OCI-LY1 (cell line): Measurements from ENCODE around the gene EFCC1.

Experiments
- H2AFZ ChIP-seq: fragments of 200-600 bp; sonication (generic), shearing (Covaris generic); 2 replicates; pipeline ENCODE4 v1.6.0; 2014; ENCODE audit warnings: antibody characterized with exemption, mild to moderate bottlenecking, low read length
- H3F3A ChIP-seq: fragments of 200-600 bp; sonication (generic), shearing (Covaris generic); 2 replicates; pipeline ENCODE4 v1.6.0; 2014; ENCODE audit warnings: mild to moderate bottlenecking, antibody characterized with exemption, low read length, moderate library complexity; ENCODE audit not compliant: insufficient read depth
- H3K27ac ChIP-seq: fragments of 200-600 bp; sonication (generic); 2 replicates; pipeline ENCODE4 v1.5.1; 2014; ENCODE audit warnings: low read length, mixed run types, mild to moderate bottlenecking, low read depth; ENCODE audit not compliant: poor library complexity, severe bottlenecking
- H3K27me3 ChIP-seq: fragments of 200-600 bp; sonication (generic); 2 replicates; pipeline ENCODE4 v1.6.0; 2014; ENCODE audit warnings: antibody characterized with exemption, mild to moderate bottlenecking, low read length, moderate library complexity; ENCODE audit not compliant: insufficient read depth
- H3K36me3 ChIP-seq: fragments of 200-600 bp; sonication (generic); 2 replicates; pipeline ENCODE4 v1.6.1; 2014; ENCODE audit warnings: mild to moderate bottlenecking, antibody characterized with exemption, low read length, moderate library complexity, mixed read lengths; ENCODE audit not compliant: insufficient read depth
- H3K4me1 ChIP-seq: fragments of 200-600 bp; sonication (generic); 2 replicates; pipeline ENCODE4 v1.5.1; 2014; ENCODE audit warnings: mild to moderate bottlenecking, low read length, moderate library complexity; ENCODE audit not compliant: insufficient read depth, severe bottlenecking
- H3K4me2 ChIP-seq: fragments of 200-600 bp; sonication (generic), shearing (Covaris generic); 2 replicates; pipeline ENCODE4 v1.6.1; 2014; ENCODE audit warnings: low read length
- H3K4me3 ChIP-seq: fragments of 200-600 bp; sonication (generic); 2 replicates; pipeline ENCODE4 v1.5.1; 2014; ENCODE audit warnings: low read length, low read depth, mild to moderate bottlenecking, mixed read lengths; ENCODE audit not compliant: poor library complexity, severe bottlenecking
- H3K79me2 ChIP-seq: fragments of 200-600 bp; shearing (Covaris generic); 2 replicates; pipeline ENCODE4 v1.6.1; 2016; ENCODE audit warnings: mixed run types, low read length, mixed read lengths; ENCODE audit not compliant: insufficient read depth
- H3K9ac ChIP-seq: fragments of 200-600 bp; sonication (generic), shearing (Covaris generic); 2 replicates; pipeline ENCODE4 v1.6.1; 2014; ENCODE audit warnings: mild to moderate bottlenecking, low read length, mixed read lengths
- H3K9me2 ChIP-seq: fragments of 200-600 bp; sonication (generic), shearing (Covaris generic); 2 replicates; pipeline ENCODE4 v1.6.1; 2014; ENCODE audit warnings: low read depth, mild to moderate bottlenecking, low read length, mixed read lengths
- H3K9me3 ChIP-seq: fragments of 200-600 bp; shearing (Covaris generic); 2 replicates; pipeline ENCODE4 v1.6.1; 2014; ENCODE audit warnings: low read length, mixed read lengths
- H4K20me1 ChIP-seq: fragments of 200-600 bp; sonication (generic), shearing (Covaris generic); 2 replicates; pipeline ENCODE4 v1.6.0; 2016; ENCODE audit warnings: mild to moderate bottlenecking, low read length; ENCODE audit not compliant: insufficient read depth
- CTCF ChIP-seq: fragments of 200-600 bp; sonication (generic), shearing (Covaris generic); IDR thresholded peaks from 2 replicates; pipeline ENCODE4 v1.5.1; 2017; ENCODE audit warnings: mild to moderate bottlenecking, antibody characterized with exemption, low read length, moderate library complexity, mixed read lengths
- EZH2 ChIP-seq: fragments of 200-600 bp; sonication (generic), shearing (Covaris generic); IDR thresholded peaks from 2 replicates; pipeline ENCODE4 v1.8.0; 2017; ENCODE audit warnings: borderline replicate concordance, mixed run types, mild to moderate bottlenecking, antibody characterized with exemption, low read length, moderate library complexity, mixed read lengths

EFCC1 gene

DNA sequence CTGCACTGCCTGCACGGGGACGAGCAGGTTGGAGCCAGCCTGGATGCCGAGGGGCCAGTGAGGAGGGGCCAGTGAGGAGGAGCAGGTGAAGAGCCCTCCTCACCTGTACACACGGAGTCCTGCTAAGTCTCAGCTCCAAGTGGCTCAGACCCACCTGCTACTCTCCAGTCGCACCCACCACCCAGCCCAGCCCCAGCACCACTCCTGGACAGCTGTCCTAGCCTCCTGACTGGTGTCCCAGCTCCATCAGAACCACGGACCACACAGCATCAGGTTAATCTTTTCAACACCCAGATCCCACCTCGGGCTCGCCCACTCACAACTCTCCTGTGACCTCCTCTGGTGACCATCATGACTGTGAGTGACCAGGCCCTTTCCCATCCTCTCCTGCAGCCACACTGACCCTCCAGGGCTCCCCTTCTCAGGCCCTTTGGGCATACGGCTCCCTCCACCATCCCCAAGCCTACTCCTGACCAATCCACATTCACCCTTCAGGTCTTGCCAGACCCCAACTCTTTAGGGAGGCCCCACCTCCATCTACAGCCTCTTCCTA lies 13.8 kb downstream of the EFCC1 start:
- no peaks in the 10 kb centered on the region for H3K27me3 ChIP-seq

DNA sequence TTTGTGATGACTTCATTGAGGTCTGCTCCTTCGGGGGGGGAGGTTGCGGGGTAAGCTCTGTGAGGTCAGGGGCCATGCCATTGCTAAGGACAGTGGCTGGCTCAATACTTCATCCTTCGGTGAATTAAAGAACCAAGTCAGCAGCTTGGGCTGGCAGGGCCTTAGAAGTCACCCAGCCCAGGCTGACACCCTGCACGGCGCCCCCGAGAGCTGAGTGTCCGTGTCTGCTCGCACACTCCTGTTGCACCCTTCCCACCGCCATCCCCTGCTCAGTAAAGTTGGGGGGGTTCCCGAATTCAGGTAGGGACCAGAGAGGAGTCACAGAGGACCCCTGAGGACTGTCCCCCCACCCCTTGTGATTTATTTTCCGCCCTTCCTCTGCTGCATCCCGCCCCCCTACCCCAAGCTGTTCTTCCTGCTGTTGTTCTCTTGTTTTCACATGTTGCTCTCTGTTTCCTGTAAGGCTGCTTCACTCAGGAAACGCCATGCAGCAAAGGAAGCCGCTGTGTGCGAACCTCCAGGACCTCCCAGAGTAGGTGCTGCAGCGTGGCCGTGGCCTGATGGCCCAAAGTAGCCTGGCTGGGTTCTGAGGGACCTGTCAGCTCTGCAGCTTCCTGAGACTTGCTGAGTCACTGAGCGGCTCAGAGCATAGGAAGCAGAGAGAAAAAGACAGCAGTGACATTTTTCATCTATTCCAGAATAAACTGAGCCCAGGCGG lies 14.4 kb downstream of the EFCC1 start:
- Histone ChIP-seq H3K9me3 (no peaks in the 10 kb centered on the region), H3K4me3 (no peak overlapping the region), H4K20me1 (no peaks in the 10 kb centered on the region), H3K9me2 (no peaks in the 10 kb centered on the region), H2AFZ (no peak overlapping the region), H3F3A (no peaks in the 10 kb centered on the region), H3K36me3 (no peaks in the 10 kb centered on the region), H3K27me3 (no peaks in the 10 kb centered on the region), H3K27ac (peak overlapping the region; percentile 68), H3K79me2 (no peaks in the 10 kb centered on the region), H3K4me1 (peaks cover 26% of the 10 kb centered on the region), H3K4me2 (peak overlapping the region; percentile 36), H3K9ac (peak overlapping the region; percentile 13; the same call in 1 of the 2 replicates)
- no peak for TF ChIP-seq CTCF
- TF ChIP-seq EZH2 = no peak

More for the DNA sequence above, 13.8 kb downstream of the EFCC1 start:
- TF ChIP-seq CTCF = no peak
- no peak for TF ChIP-seq EZH2
- H3K36me3 ChIP-seq = no peaks in the 10 kb centered on the region
- no peak overlapping the region for H3K27ac ChIP-seq
- H4K20me1 ChIP-seq = no peaks in the 10 kb centered on the region
- H3K4me3 ChIP-seq = no peak overlapping the region
- peaks cover 26% of the 10 kb centered on the region for H3K4me1 ChIP-seq
- no peak overlapping the region for H2AFZ ChIP-seq
- H3K79me2 ChIP-seq = no peaks in the 10 kb centered on the region
- H3K4me2 ChIP-seq = no peak overlapping the region
- no peaks in the 10 kb centered on the region for H3K9me2 ChIP-seq
- no peak overlapping the region for H3K9ac ChIP-seq
- no peaks in the 10 kb centered on the region for H3F3A ChIP-seq
- H3K9me3 ChIP-seq = no peaks in the 10 kb centered on the region

DNA sequence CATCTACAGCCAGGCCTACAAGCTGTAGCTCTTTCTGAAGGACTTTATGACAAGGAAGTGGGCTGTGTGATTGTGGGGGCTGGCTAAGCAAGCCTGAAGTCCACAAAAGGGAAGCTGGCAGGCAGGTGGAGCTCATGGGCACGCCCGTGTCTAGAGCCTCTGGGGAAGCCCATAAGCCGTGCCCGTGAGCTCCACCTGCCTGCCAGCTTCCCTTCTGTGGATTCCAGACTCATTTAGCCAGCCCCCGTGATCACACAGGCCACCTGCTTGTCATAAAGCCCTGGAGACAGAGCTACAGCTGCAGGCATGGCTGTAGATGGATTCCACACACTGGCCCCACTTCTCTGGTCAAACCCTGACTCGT lies 15.2 kb downstream of the EFCC1 start:
- Histone ChIP-seq H3K9ac (peak overlapping the region; percentile 13; the same call in 1 of the 2 replicates), H3K27ac (peak overlapping the region; percentile 68), H3K9me2 (no peaks in the 10 kb centered on the region), H3F3A (no peaks in the 10 kb centered on the region), H2AFZ (no peak overlapping the region), H3K27me3 (no peaks in the 10 kb centered on the region), H3K4me1 (peaks cover 26% of the 10 kb centered on the region), H3K4me2 (peak overlapping the region; percentile 36), H3K36me3 (no peaks in the 10 kb centered on the region), H3K4me3 (no peak overlapping the region), H4K20me1 (no peaks in the 10 kb centered on the region), H3K9me3 (no peaks in the 10 kb centered on the region), H3K79me2 (no peaks in the 10 kb centered on the region)
- TF ChIP-seq CTCF (peak; percentile 47), EZH2 (no peak)
